Fibroblast of pulmonary artery (primary cell): ENCODE data around the gene ECT2.

ENCODE experiments used
- DNase-seq: peaks from one replicate; pipeline ENCODE4 v3.0.0-alpha.2; 2010; ENCODE audit warnings: low read depth
- H3K4me3 ChIP-seq: replicated peaks from 2 replicates; pipeline ENCODE4 v1.5.1; 2011; ENCODE audit warnings: low read depth, mild to moderate bottlenecking, control low read depth, low read length, moderate library complexity
- TF ChIP-seq, protein P1 (sequence below): IDR thresholded peaks from 2 replicates; pipeline ENCODE4 v1.5.1; 2011; ENCODE audit warnings: mild to moderate bottlenecking, control low read depth, low read length, inconsistent platforms; ENCODE audit errors: missing control alignments

The ECT2 gene

DNA sequence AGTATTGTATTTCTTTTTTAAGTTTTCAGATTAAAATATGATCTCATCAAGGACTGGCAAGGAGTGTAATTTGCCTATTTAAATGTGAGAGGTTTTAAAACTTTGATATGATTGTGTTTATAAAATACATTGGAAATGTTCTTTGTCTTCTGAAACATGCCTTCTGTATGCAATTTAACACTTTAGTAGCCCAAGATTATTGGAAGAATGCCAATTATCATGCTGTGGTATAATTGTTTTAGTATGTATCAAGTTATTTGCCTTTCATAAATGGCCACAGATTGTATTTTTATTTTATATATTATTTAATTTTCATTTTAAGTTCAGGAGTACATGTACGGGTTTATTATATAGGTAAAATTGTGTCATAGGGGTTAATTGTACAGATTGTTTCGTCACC, 31.7 kb downstream of the ECT2 start:
- TF ChIP-seq, protein P1, sequence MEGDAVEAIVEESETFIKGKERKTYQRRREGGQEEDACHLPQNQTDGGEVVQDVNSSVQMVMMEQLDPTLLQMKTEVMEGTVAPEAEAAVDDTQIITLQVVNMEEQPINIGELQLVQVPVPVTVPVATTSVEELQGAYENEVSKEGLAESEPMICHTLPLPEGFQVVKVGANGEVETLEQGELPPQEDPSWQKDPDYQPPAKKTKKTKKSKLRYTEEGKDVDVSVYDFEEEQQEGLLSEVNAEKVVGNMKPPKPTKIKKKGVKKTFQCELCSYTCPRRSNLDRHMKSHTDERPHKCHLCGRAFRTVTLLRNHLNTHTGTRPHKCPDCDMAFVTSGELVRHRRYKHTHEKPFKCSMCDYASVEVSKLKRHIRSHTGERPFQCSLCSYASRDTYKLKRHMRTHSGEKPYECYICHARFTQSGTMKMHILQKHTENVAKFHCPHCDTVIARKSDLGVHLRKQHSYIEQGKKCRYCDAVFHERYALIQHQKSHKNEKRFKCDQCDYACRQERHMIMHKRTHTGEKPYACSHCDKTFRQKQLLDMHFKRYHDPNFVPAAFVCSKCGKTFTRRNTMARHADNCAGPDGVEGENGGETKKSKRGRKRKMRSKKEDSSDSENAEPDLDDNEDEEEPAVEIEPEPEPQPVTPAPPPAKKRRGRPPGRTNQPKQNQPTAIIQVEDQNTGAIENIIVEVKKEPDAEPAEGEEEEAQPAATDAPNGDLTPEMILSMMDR = no peak

DNA sequence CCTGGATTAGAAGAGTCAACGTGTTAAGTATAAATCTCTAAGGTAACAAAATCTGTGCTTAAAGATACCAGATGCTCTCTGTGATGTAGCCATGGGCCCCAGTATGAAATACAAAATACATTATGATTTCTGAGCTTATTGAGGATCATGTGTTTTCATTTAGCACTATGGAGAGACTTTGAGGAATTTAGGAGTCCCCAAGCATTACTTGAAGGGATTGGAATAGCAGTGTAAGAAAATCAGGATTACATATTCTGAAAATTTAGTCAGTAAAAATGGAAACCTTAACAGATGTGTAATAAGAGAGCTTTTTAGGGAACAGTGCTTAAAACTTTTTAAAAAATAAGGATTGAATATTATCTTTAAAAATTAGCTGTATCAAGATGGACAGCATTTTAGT, 35.5 kb downstream of the ECT2 start:
- no peak for DNase-seq
- H3K4me3 ChIP-seq = no peak overlapping the region
- TF ChIP-seq, protein P1 = no peak

More for the DNA sequence above, 31.7 kb downstream of the ECT2 start:
- no peak overlapping the region for H3K4me3 ChIP-seq
- DNase-seq = no peak

DNA sequence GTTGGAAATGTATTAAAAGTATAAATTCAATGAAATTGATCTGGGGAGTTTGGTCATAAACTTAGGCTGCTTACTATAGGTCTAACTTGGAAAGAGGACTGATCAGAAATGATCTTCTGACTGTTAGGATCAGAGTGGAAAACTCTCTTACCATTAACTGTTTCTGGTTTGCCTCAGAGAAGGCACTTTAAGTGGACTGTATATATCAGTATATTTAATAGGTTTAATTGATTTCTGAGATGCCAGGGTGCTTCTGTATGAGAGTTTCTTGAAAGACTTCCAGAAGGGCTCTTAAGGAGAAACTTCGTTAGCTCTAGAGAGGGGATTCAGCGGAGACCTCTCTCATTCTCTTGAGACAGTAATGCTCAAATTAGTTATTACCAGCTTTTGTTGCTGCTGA, 36.5 kb downstream of the ECT2 start:
- DNase-seq = no peak
- TF ChIP-seq, protein P1 = no peak

DNA sequence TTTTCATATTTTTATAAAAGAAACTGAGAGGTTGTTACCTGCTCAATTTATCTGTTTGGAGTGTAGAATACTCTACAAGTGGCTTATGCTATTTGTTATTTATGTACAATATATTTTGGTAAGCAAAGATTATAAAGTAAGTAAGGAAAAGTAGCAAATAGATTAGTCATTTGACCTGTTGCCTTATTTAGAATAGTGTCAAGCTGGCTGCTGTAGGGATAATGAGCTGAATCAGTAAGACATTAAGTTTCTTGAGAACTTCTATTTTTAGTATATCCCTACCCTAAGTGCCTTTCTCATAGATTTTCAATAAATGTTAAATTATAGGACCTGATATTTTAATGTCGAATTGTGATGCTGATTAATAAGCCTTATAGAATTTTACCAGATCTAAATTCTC, 37.2 kb downstream of the ECT2 start:
- DNase-seq = peak; percentile 14
- TF ChIP-seq, protein P1 = no peak
- H3K4me3 ChIP-seq = no peak overlapping the region

More for the DNA sequence above, 36.5 kb downstream of the ECT2 start:
- H3K4me3 ChIP-seq = no peak overlapping the region

DNA sequence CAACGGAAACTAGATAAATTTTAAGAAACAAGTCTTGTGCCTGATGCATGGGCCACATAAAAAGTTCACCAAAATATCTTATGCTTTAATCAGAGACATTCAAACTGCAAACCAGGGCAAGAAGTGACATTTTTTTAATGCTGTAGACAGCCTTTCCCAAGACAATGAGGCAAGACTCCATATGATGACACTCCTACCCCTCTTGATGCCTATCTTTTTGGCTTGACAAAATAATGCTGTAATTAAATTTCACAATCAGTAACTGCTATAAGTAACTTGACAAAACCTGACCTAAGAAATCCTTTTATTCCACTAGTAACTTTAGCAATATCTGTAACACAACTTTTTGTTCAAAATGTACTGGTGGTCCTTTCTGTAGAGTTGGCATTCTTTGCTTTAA, 48.7 kb downstream of the ECT2 start:
- peak; percentile 10 for DNase-seq
- TF ChIP-seq, protein P1 = no peak

DNA sequence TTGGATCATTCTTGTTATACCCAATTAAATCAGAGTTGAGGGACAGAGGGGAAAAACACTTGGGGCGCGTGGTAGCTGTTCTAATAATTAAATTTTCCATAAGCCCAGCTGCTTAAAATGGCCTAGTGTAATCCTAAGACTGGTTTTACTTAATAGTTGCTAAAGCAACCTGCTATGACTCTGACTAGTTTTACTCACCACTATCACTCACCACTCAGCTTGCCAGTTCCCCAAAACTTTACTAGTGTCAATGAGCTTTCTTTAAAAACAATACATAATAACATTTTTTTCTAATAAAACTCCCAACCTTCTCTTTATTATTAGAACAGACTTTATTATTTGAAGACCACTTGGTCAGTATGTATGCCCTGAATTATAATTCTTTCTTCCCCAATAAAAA, 49.6 kb downstream of the ECT2 start:
- TF ChIP-seq, protein P1 = no peak
- no peak for DNase-seq
- H3K4me3 ChIP-seq = no peak overlapping the region

More for the DNA sequence above, 48.7 kb downstream of the ECT2 start:
- no peak overlapping the region for H3K4me3 ChIP-seq

DNA sequence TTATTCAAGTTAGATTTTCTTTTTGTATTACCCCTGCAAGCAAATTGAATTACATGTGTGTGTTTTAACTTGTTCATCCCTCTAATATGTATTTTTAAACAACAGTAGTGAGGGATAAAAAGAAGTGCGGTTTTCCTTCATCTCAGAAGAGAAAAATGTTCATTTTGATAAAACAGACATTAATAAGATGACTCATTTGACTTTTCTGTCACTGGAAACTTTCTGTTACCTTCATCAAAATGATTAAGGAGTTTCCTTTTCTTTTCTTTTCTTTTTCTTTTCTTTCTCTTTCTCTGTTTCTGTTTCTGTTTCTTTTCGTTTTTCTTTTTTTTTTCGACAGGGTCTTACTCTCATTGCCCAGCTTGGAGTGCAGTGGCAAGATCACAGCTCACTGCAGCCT, 53.0 kb downstream of the ECT2 start:
- TF ChIP-seq, protein P1 = no peak
- no peak for DNase-seq
- H3K4me3 ChIP-seq = no peak overlapping the region
